Right lobe of liver (tissue), 4 donors: Measurements from ENCODE around the gene KLHL25.

Experiments used
- POLR2A ChIP-seq: fragments of 450-650 bp; IDR thresholded peaks from one replicate; pipeline ENCODE4 v1.6.1; 2017; ENCODE audit warnings: antibody characterized with exemption, mild to moderate bottlenecking
- TF ChIP-seq, protein P1 (sequence below), 4 donors: fragments of 200-600 bp in 3 of 4; fragments of 450-650 bp in 1 of 4; IDR thresholded peaks; one replicate each; pipeline versions ENCODE4 v1.5.1 to v1.8.0; 2016 to 2022; ENCODE audit warnings: antibody characterized with exemption in 4 of 4, mild to moderate bottlenecking in 2 of 4
- donor health status: DM: no; HTN: no; CAD: no.
- donor health status: DM: no; HTN: no; CAD: no.
- donor health status: DM: no; HTN: yes; CAD: no.

DNA sequence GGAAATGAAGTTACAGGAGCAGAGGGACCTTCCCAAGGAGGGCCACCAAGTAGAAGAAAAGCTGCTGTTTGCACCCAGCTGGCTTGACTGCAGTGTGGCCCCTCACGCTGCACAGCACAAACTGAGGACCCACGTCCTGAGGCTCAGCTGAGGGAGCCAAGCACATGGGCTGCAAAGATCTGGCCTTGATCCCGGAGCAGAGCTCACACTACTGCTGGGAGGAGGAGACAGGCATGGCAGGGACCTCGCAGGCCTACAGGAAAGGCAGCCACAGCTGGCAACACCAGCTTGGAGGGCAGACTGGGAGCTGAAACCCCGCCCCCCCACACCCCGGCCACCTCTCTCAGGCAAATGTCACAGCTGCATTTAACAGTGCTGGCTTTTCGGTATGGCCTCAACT, 39.7 kb downstream of the KLHL25 start:
- TF ChIP-seq POLR2A = no peak
- TF ChIP-seq, protein P1, sequence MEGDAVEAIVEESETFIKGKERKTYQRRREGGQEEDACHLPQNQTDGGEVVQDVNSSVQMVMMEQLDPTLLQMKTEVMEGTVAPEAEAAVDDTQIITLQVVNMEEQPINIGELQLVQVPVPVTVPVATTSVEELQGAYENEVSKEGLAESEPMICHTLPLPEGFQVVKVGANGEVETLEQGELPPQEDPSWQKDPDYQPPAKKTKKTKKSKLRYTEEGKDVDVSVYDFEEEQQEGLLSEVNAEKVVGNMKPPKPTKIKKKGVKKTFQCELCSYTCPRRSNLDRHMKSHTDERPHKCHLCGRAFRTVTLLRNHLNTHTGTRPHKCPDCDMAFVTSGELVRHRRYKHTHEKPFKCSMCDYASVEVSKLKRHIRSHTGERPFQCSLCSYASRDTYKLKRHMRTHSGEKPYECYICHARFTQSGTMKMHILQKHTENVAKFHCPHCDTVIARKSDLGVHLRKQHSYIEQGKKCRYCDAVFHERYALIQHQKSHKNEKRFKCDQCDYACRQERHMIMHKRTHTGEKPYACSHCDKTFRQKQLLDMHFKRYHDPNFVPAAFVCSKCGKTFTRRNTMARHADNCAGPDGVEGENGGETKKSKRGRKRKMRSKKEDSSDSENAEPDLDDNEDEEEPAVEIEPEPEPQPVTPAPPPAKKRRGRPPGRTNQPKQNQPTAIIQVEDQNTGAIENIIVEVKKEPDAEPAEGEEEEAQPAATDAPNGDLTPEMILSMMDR (IDR thresholded peaks at IDR 0.05) = no peak
